Uterus (tissue), 4 donors: Measurements from ENCODE around the gene AGT. TPM values are rescaled to one million over a fixed set of nuclear protein-coding genes. Genes with fewer than 3 reads are reported as not detected.

Experiments
- DNase-seq, 2 donors: peaks; one replicate each; pipeline ENCODE4 v3.0.0-alpha.2; 2019 to 2020
- H3K27ac ChIP-seq, 2 donors: fragments of 200-600 bp; sonication (generic); 1 replicate in 1 of 2; 2 replicates in 1 of 2; pipeline ENCODE4 v1.5.1; 2016 to 2018
- H3K27me3 ChIP-seq, 2 donors: fragments of 200-600 bp; sonication (generic); one replicate each; pipeline ENCODE4 v1.5.1; 2018 to 2019; ENCODE audit warnings: control low read depth in 1 of 2
- H3K36me3 ChIP-seq, 2 donors: fragments of 200-600 bp; sonication (generic); one replicate each; pipeline ENCODE4 v1.5.1; 2019; ENCODE audit warnings: control low read depth in 1 of 2
- H3K4me1 ChIP-seq, 2 donors: fragments of 200-600 bp; sonication (generic); one replicate each; pipeline ENCODE4 v1.5.1; 2018 to 2019; ENCODE audit warnings: control low read depth in 1 of 2
- H3K4me3 ChIP-seq, 2 donors: fragments of 200-600 bp; sonication (generic); 1 replicate in 1 of 2; 2 replicates in 1 of 2; pipeline ENCODE4 v1.5.1; 2018 to 2019; ENCODE audit warnings: mild to moderate bottlenecking in 1 of 2
- H3K9me3 ChIP-seq, 2 donors: fragments of 200-600 bp; sonication (generic); one replicate each; pipeline ENCODE4 v1.5.1; 2019; ENCODE audit warnings: control low read depth in 1 of 2
- POLR2A ChIP-seq, 2 donors: fragments of 450-650 bp; IDR thresholded peaks; one replicate each; pipeline ENCODE4 v1.6.1; 2016; ENCODE audit warnings: antibody characterized with exemption in 2 of 2, mild to moderate bottlenecking in 1 of 2, moderate library complexity in 1 of 2
- intact Hi-C: fragments of 100-400 bp; cut with DNase I; formaldehyde crosslinking; loops from one replicate; pipeline ENCODE4 v1.15.1; 2023; ENCODE audit warnings: low total_unique reads
- total RNA-seq, 4 donors: library from RNA; depleted of rRNA in 3 of 4; stranded (reverse); fragments of >200 nt in 3 of 4; gene quantifications; one replicate each; pipeline versions ENCODE4 v1.1.0 to v1.2.4, GENCODE V29; 2014 to 2023
- TF ChIP-seq, protein P1 (sequence below), 4 experiments: fragments of 200-600 bp in 2 of 4; fragments of 450-650 bp in 2 of 4; sonication (generic) in 2 of 4; IDR thresholded peaks; one replicate each; pipeline ENCODE4 v1.5.1; 2016 to 2019; ENCODE audit warnings: antibody characterized with exemption in 4 of 4, mild to moderate bottlenecking in 2 of 4, moderate library complexity in 1 of 4
- donor health status: DM: yes; HTN: yes; CAD: no.

Gene AGT
- total RNA-seq, 4 donors from 2014 or later: 0.77 to 7.6 (median 2.5) TPM

DNA sequence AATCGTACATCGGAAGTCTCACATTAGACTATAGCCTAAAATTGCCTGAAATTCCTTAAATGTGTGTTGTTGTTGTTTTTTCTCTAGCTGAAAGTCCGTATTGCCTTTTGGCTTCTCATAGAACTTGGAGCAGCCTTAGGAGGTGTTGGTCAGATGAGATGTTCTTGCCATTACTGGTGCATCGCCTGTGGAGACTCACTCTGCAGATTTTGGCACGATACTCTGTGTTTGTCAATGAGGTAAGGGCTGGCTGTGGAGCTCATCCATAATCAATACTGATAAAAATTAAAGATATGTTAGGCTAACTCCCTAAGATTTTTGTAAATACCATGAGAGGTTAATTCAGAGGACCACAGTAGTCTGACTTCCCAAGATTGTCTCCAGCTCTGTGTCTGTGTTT is 28.9 kb downstream of the AGT start:
- Histone ChIP-seq H3K27ac (no peak overlapping the region), H3K36me3 (no peaks in the 10 kb centered on the region), H3K9me3 (no peaks in the 10 kb centered on the region), H3K4me1 (no peaks in the 10 kb centered on the region), H3K4me3 (no peak overlapping the region), H3K27me3 (no peaks in the 10 kb centered on the region)
- TF ChIP-seq, protein P1, sequence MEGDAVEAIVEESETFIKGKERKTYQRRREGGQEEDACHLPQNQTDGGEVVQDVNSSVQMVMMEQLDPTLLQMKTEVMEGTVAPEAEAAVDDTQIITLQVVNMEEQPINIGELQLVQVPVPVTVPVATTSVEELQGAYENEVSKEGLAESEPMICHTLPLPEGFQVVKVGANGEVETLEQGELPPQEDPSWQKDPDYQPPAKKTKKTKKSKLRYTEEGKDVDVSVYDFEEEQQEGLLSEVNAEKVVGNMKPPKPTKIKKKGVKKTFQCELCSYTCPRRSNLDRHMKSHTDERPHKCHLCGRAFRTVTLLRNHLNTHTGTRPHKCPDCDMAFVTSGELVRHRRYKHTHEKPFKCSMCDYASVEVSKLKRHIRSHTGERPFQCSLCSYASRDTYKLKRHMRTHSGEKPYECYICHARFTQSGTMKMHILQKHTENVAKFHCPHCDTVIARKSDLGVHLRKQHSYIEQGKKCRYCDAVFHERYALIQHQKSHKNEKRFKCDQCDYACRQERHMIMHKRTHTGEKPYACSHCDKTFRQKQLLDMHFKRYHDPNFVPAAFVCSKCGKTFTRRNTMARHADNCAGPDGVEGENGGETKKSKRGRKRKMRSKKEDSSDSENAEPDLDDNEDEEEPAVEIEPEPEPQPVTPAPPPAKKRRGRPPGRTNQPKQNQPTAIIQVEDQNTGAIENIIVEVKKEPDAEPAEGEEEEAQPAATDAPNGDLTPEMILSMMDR (IDR thresholded peaks at IDR 0.05): no peak
- TF ChIP-seq POLR2A (IDR thresholded peaks at IDR 0.05): no peak
- intact Hi-C loops: no loop called here
- DNase-seq: no peak

DNA sequence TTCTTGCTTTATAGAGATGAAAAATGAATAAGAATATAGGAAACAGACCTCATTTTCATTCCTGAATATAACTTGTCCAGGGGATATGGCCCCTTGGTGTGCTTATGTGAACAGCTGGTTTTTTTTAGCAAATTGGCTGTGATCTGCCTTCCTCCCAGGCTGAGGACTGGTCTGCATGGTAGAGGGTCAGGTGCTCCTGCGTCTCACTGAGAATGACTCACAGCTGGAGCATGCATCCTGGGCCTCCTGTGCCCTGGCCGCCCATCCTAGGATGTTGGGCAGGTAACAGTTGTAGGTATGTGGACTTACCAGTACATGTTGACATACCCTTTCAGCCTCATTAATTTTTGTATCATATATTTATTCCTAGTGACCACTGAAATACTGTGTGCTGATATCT is 29.8 kb downstream of the AGT start:
- intact Hi-C loops: no loop called here
- H3K27ac ChIP-seq: no peak overlapping the region
- H3K27me3 ChIP-seq: no peaks in the 10 kb centered on the region
- H3K4me1 ChIP-seq: no peaks in the 10 kb centered on the region
- TF ChIP-seq, protein P1 (IDR thresholded peaks at IDR 0.05): no peak
- no peak for TF ChIP-seq POLR2A (IDR thresholded peaks at IDR 0.05)
- DNase-seq: no peak
- H3K4me3 ChIP-seq: no peak overlapping the region
- no peaks in the 10 kb centered on the region for H3K36me3 ChIP-seq
- no peaks in the 10 kb centered on the region for H3K9me3 ChIP-seq

DNA sequence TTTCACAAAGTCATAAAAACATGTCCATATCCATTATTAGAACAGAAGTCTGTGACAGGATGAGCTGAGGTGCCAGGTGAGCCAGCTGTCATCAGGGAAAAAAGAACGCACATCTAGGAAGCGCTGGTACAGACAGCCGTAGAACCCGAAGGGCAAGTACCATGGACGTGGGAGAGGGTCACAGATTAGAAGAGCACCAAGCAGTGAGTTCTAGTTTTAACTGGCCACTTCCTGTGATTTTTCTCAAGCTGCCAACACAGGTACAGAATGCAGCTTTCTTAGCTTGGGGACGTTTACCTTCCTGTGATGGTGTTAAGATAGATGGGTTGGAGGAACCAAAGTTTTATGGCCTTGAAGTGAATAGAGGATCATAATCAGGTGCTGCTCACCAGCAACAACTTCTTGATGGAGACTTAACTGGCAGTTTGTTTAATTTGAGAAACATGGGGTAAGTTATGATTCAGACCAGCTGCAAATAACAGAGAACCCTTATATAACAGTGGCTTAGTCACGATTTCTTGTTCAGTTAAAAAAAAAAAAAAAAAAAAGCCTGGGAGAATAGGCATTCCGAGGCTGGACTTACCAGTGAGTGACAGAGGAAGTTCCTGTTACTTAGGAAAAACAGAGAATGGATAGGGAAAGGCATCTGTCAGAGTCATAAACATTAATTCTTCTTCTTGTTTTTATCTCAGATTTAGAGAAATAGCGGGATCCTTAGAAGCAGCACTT is 30.9 kb downstream of the AGT start:
- no peak overlapping the region for H3K27ac ChIP-seq
- intact Hi-C loops: no loop called here
- no peaks in the 10 kb centered on the region for H3K36me3 ChIP-seq

DNA sequence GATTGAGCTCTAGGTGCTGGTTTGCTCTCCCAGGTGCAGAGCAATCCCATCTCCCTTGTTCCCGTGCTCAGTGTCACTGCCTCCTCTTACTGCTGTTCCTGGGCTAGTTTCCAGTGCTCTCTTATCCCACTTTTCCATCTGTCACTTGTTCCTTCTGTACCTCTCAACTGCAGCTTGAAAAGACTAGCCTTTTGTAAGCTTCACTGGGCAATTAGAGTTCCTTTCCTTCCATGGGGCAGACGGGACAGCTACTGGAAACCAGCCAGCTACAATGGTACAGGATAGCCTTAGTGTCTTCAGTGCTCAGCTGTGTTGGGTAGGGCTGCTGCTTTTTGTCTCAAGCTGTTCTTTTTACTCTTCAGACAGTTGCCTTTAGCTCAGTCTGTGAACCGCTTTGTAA is 31.6 kb downstream of the AGT start:
- TF ChIP-seq, protein P1 (IDR thresholded peaks at IDR 0.05): no peak
- TF ChIP-seq POLR2A (IDR thresholded peaks at IDR 0.05): no peak
- intact Hi-C loops: no loop called here
- no peaks in the 10 kb centered on the region for H3K36me3 ChIP-seq
- H3K4me3 ChIP-seq: no peak overlapping the region
- no peaks in the 10 kb centered on the region for H3K27me3 ChIP-seq
- no peak for DNase-seq
- H3K9me3 ChIP-seq: no peaks in the 10 kb centered on the region
- H3K27ac ChIP-seq: no peak overlapping the region
- H3K4me1 ChIP-seq: no peaks in the 10 kb centered on the region

More for the DNA sequence above, 30.9 kb downstream of the AGT start:
- Histone ChIP-seq H3K4me1 (no peaks in the 10 kb centered on the region), H3K27me3 (no peaks in the 10 kb centered on the region), H3K9me3 (no peaks in the 10 kb centered on the region), H3K4me3 (no peak overlapping the region)
- no peak for DNase-seq
- no peak for TF ChIP-seq POLR2A (IDR thresholded peaks at IDR 0.05)
- TF ChIP-seq, protein P1 (IDR thresholded peaks at IDR 0.05): no peak

DNA sequence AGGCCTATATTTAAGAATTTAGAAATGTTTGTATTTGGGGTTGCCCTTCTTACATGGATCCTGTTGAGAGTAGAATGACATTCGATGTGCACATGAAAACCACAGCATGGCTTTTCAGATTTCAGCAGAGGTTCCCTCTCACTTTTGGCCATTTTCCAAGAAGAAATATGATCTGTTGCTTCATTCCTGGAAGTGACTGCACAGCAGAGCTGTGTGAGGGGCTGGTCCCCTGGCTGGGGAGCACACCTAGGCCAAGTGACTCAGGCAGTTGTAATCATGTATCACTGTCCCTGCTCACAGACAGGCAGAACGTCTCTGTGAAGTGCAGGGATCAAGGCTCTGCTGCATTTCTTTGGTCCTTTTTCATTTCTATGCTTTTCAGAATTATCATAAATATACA is 32.3 kb downstream of the AGT start:
- Histone ChIP-seq H3K36me3 (no peaks in the 10 kb centered on the region), H3K9me3 (no peaks in the 10 kb centered on the region), H3K4me1 (no peaks in the 10 kb centered on the region), H3K4me3 (no peak overlapping the region), H3K27ac (no peak overlapping the region), H3K27me3 (no peaks in the 10 kb centered on the region)
- TF ChIP-seq, protein P1 (IDR thresholded peaks at IDR 0.05): no peak
- TF ChIP-seq POLR2A (IDR thresholded peaks at IDR 0.05): no peak
- intact Hi-C loops: no loop called here
- no peak for DNase-seq
